ENCODE measurements around the gene AMPH. TPM values are rescaled to one million over a fixed set of nuclear protein-coding genes. Genes with fewer than 3 reads are reported as not detected.

Gene AMPH
- total RNA-seq, 1 donor from 2014 or later = not detected

GRCh38 chr7:38502848-38503247 lies 128.3 kb downstream of the AMPH start:
- no peak for DNase-seq
- Mint-ChIP-seq H3K27ac (no peak overlapping the region), H3K36me3 (ENCODE audit: low read depth) (no peaks in the 10 kb centered on the region), H3K4me1 (no peaks in the 10 kb centered on the region), H3K4me3 (no peak overlapping the region), H3K27me3 (peaks cover 13% of the 10 kb centered on the region), H3K9me3 (no peaks in the 10 kb centered on the region)
- intact Hi-C loops (cut with micrococcal nuclease) = no loop called here

DNA sequence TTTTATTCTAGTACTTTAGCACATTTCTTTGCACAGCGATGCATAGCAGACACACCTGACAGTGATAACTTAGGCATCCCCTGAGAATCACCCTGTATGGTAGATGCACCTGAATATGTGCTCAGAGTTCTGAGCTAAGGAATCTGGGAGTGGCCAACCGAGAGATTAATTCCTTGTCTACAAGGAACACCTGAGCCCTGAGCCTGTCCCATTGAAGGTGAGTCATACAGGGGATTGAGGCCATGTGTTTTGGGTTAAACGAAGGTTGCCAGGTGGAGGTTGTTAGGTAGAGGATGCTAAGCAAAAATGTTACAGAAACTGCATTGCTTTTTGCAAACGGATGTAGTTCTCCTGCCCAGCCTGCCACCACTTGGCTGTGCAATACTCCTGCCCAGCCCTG lies 128.9 kb downstream of the AMPH start:
- peaks cover 14% of the 10 kb centered on the region for H3K27me3 Mint-ChIP-seq
- H3K27ac Mint-ChIP-seq = no peak overlapping the region
- intact Hi-C loops (cut with micrococcal nuclease) = no loop called here
- no peaks in the 10 kb centered on the region for H3K4me1 Mint-ChIP-seq
- H3K9me3 Mint-ChIP-seq = no peaks in the 10 kb centered on the region
- DNase-seq = no peak
- no peak overlapping the region for H3K4me3 Mint-ChIP-seq
- H3K36me3 Mint-ChIP-seq (ENCODE audit: low read depth) = no peaks in the 10 kb centered on the region

GRCh38 chr7:38492010-38492409 lies 139.2 kb downstream of the AMPH start:
- H3K27me3 Mint-ChIP-seq = peaks cover 14% of the 10 kb centered on the region
- no peaks in the 10 kb centered on the region for H3K36me3 Mint-ChIP-seq (ENCODE audit: low read depth)
- H3K4me1 Mint-ChIP-seq = no peaks in the 10 kb centered on the region
- H3K9me3 Mint-ChIP-seq = no peaks in the 10 kb centered on the region
- no peak overlapping the region for H3K27ac Mint-ChIP-seq
- DNase-seq = no peak
- H3K4me3 Mint-ChIP-seq = no peak overlapping the region
- intact Hi-C loops (cut with micrococcal nuclease) = no loop called here

GRCh38 chr7:38482521-38482920 lies 148.7 kb downstream of the AMPH start:
- intact Hi-C loops (cut with micrococcal nuclease) = no loop called here
- peaks cover 20% of the 10 kb centered on the region for H3K27me3 Mint-ChIP-seq
- no peak for DNase-seq
- no peaks in the 10 kb centered on the region for H3K9me3 Mint-ChIP-seq
- no peaks in the 10 kb centered on the region for H3K4me1 Mint-ChIP-seq
- H3K27ac Mint-ChIP-seq = no peak overlapping the region
- H3K4me3 Mint-ChIP-seq = no peak overlapping the region
- H3K36me3 Mint-ChIP-seq (ENCODE audit: low read depth) = no peaks in the 10 kb centered on the region

DNA sequence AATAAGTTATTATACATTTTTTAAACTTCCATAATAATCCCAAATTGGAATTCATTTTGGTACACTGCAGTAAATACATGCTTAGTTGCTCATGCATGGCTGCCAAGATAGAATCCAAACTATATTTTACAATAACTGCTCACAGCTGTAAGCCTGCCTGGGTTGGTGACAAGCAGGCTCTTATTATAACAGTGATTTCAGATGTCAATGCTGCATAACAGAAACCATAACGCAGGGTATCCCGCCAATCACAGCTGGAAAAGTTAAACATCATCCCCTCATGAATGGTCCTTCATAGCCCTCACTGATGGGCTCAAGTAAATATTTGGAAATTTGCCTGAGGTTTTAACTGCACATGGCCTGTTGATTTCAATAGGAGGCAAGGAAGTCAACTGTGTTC lies 149.8 kb downstream of the AMPH start:
- intact Hi-C loops (cut with micrococcal nuclease) = no loop called here
- no peak overlapping the region for H3K27ac Mint-ChIP-seq
- peaks cover 18% of the 10 kb centered on the region for H3K27me3 Mint-ChIP-seq
- no peak overlapping the region for H3K4me3 Mint-ChIP-seq
- no peaks in the 10 kb centered on the region for H3K36me3 Mint-ChIP-seq (ENCODE audit: low read depth)
- DNase-seq = no peak
- H3K4me1 Mint-ChIP-seq = no peaks in the 10 kb centered on the region
- no peaks in the 10 kb centered on the region for H3K9me3 Mint-ChIP-seq

DNA sequence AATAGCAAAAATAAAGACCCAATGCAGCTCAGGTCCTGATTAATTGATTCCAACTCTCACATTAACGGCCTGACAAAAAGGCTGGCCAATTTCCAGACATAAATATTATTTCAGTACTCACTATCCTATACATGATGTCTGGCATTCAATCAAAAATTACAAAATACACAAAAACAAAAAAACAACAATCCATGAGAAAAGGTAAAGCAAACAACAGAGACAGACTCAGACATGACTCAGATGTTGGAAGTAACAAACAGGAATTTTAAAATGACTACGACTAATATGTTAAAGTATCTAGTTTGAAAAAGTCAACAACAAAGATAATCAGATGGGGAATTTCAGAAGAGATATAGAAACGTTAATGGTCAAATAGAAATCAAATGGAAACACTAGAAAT lies 152.8 kb downstream of the AMPH start:
- H3K4me3 Mint-ChIP-seq = no peak overlapping the region
- H3K4me1 Mint-ChIP-seq = no peaks in the 10 kb centered on the region
- H3K27ac Mint-ChIP-seq = no peak overlapping the region
- intact Hi-C loops (cut with micrococcal nuclease) = no loop called here
- no peaks in the 10 kb centered on the region for H3K9me3 Mint-ChIP-seq
- no peaks in the 10 kb centered on the region for H3K36me3 Mint-ChIP-seq (ENCODE audit: low read depth)
- DNase-seq = no peak
- peaks cover 15% of the 10 kb centered on the region for H3K27me3 Mint-ChIP-seq

DNA sequence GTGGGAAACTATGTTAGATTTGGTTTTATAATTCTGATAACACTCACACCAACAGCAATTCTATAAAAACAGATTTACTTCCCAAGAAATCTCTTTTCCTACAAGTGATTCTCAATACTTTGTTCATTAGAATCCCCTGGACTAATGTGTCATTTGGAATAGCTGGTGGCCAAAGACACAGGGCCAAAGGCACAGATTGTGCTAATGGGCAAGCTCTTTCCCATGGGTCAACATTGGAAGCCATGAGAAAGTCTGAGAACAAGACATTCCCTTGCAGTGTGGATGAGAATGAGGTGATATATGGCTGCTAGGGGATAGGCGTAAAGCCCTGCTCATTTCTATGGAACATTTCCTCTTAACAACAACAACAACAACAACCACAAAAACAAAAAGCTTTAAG lies 153.8 kb downstream of the AMPH start:
- H3K4me1 Mint-ChIP-seq = no peaks in the 10 kb centered on the region
- peaks cover 15% of the 10 kb centered on the region for H3K27me3 Mint-ChIP-seq
- H3K27ac Mint-ChIP-seq = no peak overlapping the region
- H3K9me3 Mint-ChIP-seq = no peaks in the 10 kb centered on the region
- no peak overlapping the region for H3K4me3 Mint-ChIP-seq
- no peak for DNase-seq
- intact Hi-C loops (cut with micrococcal nuclease) = no loop called here
- H3K36me3 Mint-ChIP-seq (ENCODE audit: low read depth) = no peaks in the 10 kb centered on the region

GRCh38 chr7:38476764-38477163 lies 154.4 kb downstream of the AMPH start:
- Mint-ChIP-seq H3K4me3 (no peak overlapping the region), H3K36me3 (ENCODE audit: low read depth) (no peaks in the 10 kb centered on the region), H3K27me3 (peaks cover 12% of the 10 kb centered on the region), H3K9me3 (no peaks in the 10 kb centered on the region), H3K27ac (no peak overlapping the region), H3K4me1 (no peaks in the 10 kb centered on the region)
- intact Hi-C loops (cut with micrococcal nuclease) = no loop called here
- DNase-seq = no peak

DNA sequence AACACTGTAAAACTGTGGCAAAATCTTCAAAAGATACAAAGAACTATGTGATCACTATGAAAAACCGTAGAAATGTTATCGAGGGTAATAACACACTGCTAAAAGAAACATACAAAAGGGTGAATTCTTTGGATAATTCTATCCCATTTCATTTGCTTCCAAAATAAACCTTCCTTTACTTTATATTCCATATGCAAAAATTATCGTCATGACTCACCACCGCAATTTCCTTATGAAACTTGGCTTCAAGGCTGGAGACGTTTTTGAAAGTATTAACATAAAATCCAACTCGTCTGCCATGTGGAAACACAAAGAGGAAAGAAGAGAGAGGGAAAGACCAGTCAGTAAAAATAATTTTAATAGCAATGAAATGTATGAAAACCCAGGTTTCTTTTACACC lies 165.2 kb downstream of the AMPH start:
- peaks cover 5% of the 10 kb centered on the region for H3K9me3 Mint-ChIP-seq
- DNase-seq = no peak
- intact Hi-C loops (cut with micrococcal nuclease) = no loop called here
- H3K36me3 Mint-ChIP-seq (ENCODE audit: low read depth) = peaks cover 5% of the 10 kb centered on the region
- H3K27ac Mint-ChIP-seq = no peak overlapping the region
- H3K4me3 Mint-ChIP-seq = no peak overlapping the region
- peaks cover 18% of the 10 kb centered on the region for H3K4me1 Mint-ChIP-seq
- H3K27me3 Mint-ChIP-seq = peaks cover 2% of the 10 kb centered on the region

DNA sequence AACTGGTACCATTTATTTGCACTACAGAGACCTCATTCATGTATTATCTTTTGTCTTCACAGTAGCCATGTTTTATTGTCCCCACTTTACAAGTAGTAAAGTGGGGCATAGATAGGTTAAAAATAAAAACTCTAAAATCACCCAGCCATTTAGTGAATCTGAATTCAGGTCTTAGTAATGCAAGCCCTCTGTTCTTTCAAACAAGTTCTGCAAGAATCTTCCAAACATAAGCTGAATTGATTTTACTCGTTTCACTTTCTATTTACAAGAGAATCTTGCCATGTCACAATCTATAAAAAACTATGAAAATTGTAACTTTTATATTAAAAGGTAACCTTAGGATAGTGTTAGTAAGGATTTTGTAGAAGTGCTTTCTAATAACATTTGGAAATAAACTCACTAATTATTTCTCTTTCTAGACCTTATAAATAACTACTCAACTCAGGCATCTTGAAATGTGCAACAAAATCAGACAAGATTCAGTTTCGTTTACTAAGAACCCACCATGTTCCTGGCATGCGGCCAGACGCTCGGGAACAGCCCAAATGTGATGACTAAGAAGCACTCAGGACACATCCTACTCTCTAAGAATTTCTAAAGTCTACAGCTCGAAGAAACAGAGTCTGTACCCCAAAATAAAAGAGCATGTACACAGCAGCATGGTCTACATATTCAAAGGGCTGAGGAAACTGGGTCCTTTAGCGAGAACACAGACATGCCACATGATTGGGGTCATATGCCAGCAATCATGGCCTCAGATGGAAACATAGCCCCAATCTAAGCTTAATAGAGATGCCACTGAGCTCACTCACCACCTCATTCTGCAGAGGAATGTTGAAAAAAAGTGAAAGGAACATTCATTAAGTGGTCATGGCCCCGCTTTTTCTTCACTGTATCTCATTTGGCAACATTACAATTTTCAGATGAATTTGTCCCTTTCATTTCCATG lies 167.6 kb downstream of the AMPH start:
- intact Hi-C loops (cut with micrococcal nuclease) = loop anchor here (1.0 kb wide), 1 partner anchor 36 kb away; no protein-coding TSS in a partner anchor
- peaks cover 8% of the 10 kb centered on the region for H3K27me3 Mint-ChIP-seq
- H3K9me3 Mint-ChIP-seq = peaks cover 20% of the 10 kb centered on the region
- peaks cover 5% of the 10 kb centered on the region for H3K36me3 Mint-ChIP-seq (ENCODE audit: low read depth)
- H3K4me1 Mint-ChIP-seq = peaks cover 18% of the 10 kb centered on the region
- H3K27ac Mint-ChIP-seq = peak overlapping the region; percentile 70
- H3K4me3 Mint-ChIP-seq = peak overlapping the region; percentile 65
- DNase-seq = peak; percentile 92

- Mint-ChIP-seq H3K27me3 (peaks cover 14% of the 10 kb centered on the region), H3K36me3 (ENCODE audit: low read depth) (peaks cover 5% of the 10 kb centered on the region), H3K4me3 (peak overlapping the region; percentile 32), H3K27ac (peak overlapping the region; percentile 70), H3K4me1 (peaks cover 18% of the 10 kb centered on the region), H3K9me3 (peaks cover 23% of the 10 kb centered on the region)
- intact Hi-C loops (cut with micrococcal nuclease) = loop anchor here (1.0 kb wide), 1 partner anchor 36 kb away; no protein-coding TSS in a partner anchor
- DNase-seq = no peak
Observed at GRCh38 chr7:38462819-38463218, 168.4 kb downstream of the AMPH start.

GRCh38 chr7:38461887-38462286 lies 169.3 kb downstream of the AMPH start:
- intact Hi-C loops (cut with micrococcal nuclease) = no loop called here
- Mint-ChIP-seq H3K4me1 (peaks cover 18% of the 10 kb centered on the region), H3K9me3 (peaks cover 29% of the 10 kb centered on the region), H3K27me3 (peaks cover 13% of the 10 kb centered on the region), H3K36me3 (ENCODE audit: low read depth) (peaks cover 5% of the 10 kb centered on the region), H3K4me3 (no peak overlapping the region), H3K27ac (no peak overlapping the region)
- DNase-seq = no peak

DNA sequence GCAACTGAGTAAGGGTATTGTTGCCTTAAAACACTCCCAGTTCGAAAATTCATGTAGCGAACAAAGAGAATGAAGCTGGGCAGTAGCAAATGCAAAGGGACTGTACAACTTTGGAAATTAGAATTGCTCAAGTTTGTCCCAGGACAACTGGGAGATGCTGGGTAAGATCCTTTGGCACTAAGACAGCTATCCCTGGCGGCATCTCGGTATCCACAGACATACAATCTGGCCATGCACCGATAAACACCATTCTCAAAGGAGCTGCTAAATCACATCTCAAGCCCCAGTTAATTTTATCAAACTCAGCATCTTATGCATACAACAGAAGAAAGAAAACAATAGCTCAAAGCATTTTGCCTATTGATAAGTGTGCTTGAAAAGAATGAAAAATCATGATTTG lies 177.3 kb downstream of the AMPH start:
- Mint-ChIP-seq H3K36me3 (ENCODE audit: low read depth) (no peaks in the 10 kb centered on the region), H3K4me1 (no peaks in the 10 kb centered on the region), H3K27me3 (peaks cover 22% of the 10 kb centered on the region), H3K27ac (no peak overlapping the region), H3K4me3 (no peak overlapping the region), H3K9me3 (peaks cover 15% of the 10 kb centered on the region)
- intact Hi-C loops (cut with micrococcal nuclease) = no loop called here
- no peak for DNase-seq

- Mint-ChIP-seq H3K27ac (no peak overlapping the region), H3K36me3 (ENCODE audit: low read depth) (no peaks in the 10 kb centered on the region), H3K4me1 (no peaks in the 10 kb centered on the region), H3K9me3 (peaks cover 8% of the 10 kb centered on the region), H3K4me3 (no peak overlapping the region), H3K27me3 (peaks cover 15% of the 10 kb centered on the region)
- no peak for DNase-seq
- intact Hi-C loops (cut with micrococcal nuclease) = no loop called here
Observed at GRCh38 chr7:38453168-38453567, 178.0 kb downstream of the AMPH start.

Measured in activated CD4-positive, alpha-beta T cell treated with anti-CD3 and anti-CD28 coated beads, Interleukin-2, amount 10 ng/mL, durations not matched to agents 24 days and 14 days (primary cell).